Cardiac muscle cell (in vitro differentiated cells and primary cell): ENCODE results near the gene NRIP2. TPM values are rescaled to one million over a fixed set of nuclear protein-coding genes. Genes with fewer than 3 reads are reported as not detected.
"Not testable (repeated sequence)": the region's sequence is repeated elsewhere in the genome, so short reads cannot be mapped to it uniquely, and the experiment has no call there.

Experiments used
- DNase-seq, 2 donors: peaks; one replicate each; pipeline versions ENCODE4 v3.0.0 to v3.0.0-alpha.2; 2010 to 2017; ENCODE audit warnings: low read depth in 1 of 2, low spot score in 1 of 2
- H3K27ac ChIP-seq: fragments of 200-600 bp; sonication (generic); 2 replicates; pipeline ENCODE4 v1.5.1; 2016
- H3K27me3 ChIP-seq: fragments of 200-600 bp; sonication (generic); 2 replicates; pipeline ENCODE4 v1.6.0; 2016; ENCODE audit warnings: control low read depth
- H3K36me3 ChIP-seq: fragments of 200-600 bp; sonication (generic); 2 replicates; pipeline ENCODE4 v1.5.1; 2016; ENCODE audit warnings: control low read depth
- H3K4me1 ChIP-seq: fragments of 200-600 bp; sonication (generic); 2 replicates; pipeline ENCODE4 v1.8.1; 2017; ENCODE audit warnings: low read depth, mild to moderate bottlenecking, mixed run types
- H3K4me3 ChIP-seq: fragments of 200-600 bp; sonication (generic); 2 replicates; pipeline ENCODE4 v1.5.1; 2016; ENCODE audit warnings: mild to moderate bottlenecking
- H3K9me3 ChIP-seq: fragments of 200-600 bp; sonication (generic); 2 replicates; pipeline ENCODE4 v1.5.1; 2017; ENCODE audit warnings: low read depth, mild to moderate bottlenecking, control low read depth
- polyA plus RNA-seq: library from polyadenylated mRNA; unstranded; fragments of >200 nt; fragmentation: Nextera tagmentation; extraction: Ambion mirVana; gene quantifications from 2 replicates; pipeline ENCODE4 v1.2.1, GENCODE V29; 2016
- total RNA-seq: library from RNA; depleted of rRNA; stranded (reverse); fragments of >200 nt; gene quantifications from 2 replicates; pipeline ENCODE4 v1.2.3, GENCODE V29; 2016
- TF ChIP-seq, protein P1 (sequence below): IDR thresholded peaks from 2 replicates; pipeline ENCODE4 v1.5.1; 2012; ENCODE audit warnings: low read depth, mild to moderate bottlenecking, low read length

NRIP2 gene
- total and polyA plus RNA-seq, 2 experiments from 2014 or later, result 1.4 TPM; not detected in 1

GRCh38 chr12:2876431-2877046 lies 41.7 kb upstream of the NRIP2 start:
- H3K9me3 ChIP-seq, result no peaks in the 10 kb centered on the region
- DNase-seq, result peak in 1 of 2 donors; percentile 18
- H3K27ac ChIP-seq, result peak overlapping the region; percentile 49
- no peaks in the 10 kb centered on the region for H3K36me3 ChIP-seq
- H3K4me3 ChIP-seq, result peak overlapping the region; percentile 54
- peaks cover 8% of the 10 kb centered on the region for H3K4me1 ChIP-seq
- TF ChIP-seq, protein P1, sequence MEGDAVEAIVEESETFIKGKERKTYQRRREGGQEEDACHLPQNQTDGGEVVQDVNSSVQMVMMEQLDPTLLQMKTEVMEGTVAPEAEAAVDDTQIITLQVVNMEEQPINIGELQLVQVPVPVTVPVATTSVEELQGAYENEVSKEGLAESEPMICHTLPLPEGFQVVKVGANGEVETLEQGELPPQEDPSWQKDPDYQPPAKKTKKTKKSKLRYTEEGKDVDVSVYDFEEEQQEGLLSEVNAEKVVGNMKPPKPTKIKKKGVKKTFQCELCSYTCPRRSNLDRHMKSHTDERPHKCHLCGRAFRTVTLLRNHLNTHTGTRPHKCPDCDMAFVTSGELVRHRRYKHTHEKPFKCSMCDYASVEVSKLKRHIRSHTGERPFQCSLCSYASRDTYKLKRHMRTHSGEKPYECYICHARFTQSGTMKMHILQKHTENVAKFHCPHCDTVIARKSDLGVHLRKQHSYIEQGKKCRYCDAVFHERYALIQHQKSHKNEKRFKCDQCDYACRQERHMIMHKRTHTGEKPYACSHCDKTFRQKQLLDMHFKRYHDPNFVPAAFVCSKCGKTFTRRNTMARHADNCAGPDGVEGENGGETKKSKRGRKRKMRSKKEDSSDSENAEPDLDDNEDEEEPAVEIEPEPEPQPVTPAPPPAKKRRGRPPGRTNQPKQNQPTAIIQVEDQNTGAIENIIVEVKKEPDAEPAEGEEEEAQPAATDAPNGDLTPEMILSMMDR, result no peak
- H3K27me3 ChIP-seq, result no peaks in the 10 kb centered on the region

DNA sequence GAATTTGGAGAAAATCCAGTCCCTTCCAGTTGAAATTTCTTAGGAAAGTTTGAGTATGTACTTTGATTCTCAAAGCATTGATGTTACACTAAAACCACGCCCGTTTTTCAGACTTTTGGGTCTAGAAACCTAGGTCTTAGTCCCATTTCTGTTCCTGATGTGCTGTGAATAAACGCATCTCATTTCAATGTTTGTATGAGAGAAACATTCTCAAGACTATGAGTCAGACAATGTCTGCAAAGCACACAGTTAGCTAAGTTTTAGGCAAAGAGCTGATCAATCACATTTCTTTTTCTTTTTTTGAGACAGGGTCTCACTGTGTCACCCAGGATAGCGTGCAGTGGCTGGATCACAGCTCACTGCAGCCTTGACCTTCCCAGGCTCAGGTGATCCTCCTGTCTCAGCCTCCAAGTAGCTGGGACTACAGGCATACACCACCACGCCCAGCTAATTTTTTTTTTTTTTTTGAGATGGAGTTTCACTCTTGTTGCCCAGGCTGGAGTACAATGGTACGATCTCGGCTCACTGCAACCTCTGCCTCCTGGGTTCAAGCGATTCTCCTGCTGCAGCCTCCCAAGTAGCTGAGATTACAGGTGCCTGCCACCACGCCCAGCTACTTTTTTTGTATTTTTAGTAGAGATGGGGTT lies 34.3 kb upstream of the NRIP2 start:
- not testable (repeated sequence) for H3K36me3 ChIP-seq, H3K4me3 ChIP-seq, H3K4me1 ChIP-seq, H3K27me3 ChIP-seq, H3K9me3 ChIP-seq, DNase-seq, H3K27ac ChIP-seq

DNA sequence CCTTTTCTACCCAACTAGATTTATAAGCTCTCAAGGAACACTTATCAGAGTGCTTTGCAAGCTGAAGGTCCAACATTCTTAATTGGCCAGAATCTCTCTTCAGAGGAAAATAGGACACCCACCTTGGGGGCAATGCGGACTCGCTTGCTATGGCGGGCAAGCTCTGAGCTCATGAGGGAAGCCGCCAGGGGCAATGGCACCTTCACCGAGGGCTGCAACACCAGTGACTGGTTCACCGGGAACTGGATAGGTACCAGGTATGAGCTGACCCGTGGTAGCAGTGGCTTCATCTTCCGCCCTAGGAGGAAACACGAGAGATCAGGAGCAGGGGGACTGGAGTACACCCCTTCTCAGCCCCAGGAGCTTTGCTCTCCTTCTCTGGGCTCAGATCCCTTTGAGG lies 29.4 kb upstream of the NRIP2 start:
- Histone ChIP-seq H3K36me3 (no peaks in the 10 kb centered on the region), H3K27ac (no peak overlapping the region), H3K4me1 (no peaks in the 10 kb centered on the region), H3K27me3 (no peaks in the 10 kb centered on the region), H3K9me3 (no peaks in the 10 kb centered on the region), H3K4me3 (no peak overlapping the region)
- TF ChIP-seq, protein P1, result no peak
- no peak for DNase-seq

GRCh38 chr12:2863402-2863801 lies 28.6 kb upstream of the NRIP2 start:
- not testable (repeated sequence) for H3K36me3 ChIP-seq

GRCh38 chr12:2862876-2863275 lies 28.0 kb upstream of the NRIP2 start:
- TF ChIP-seq, protein P1, result no peak
- no peaks in the 10 kb centered on the region for H3K4me1 ChIP-seq
- no peak for DNase-seq
- no peaks in the 10 kb centered on the region for H3K27me3 ChIP-seq
- no peak overlapping the region for H3K27ac ChIP-seq
- H3K36me3 ChIP-seq, result no peaks in the 10 kb centered on the region
- no peak overlapping the region for H3K4me3 ChIP-seq
- H3K9me3 ChIP-seq, result no peaks in the 10 kb centered on the region

More at GRCh38 chr12:2863402-2863801, 28.6 kb upstream of the NRIP2 start:
- not testable (repeated sequence) for H3K4me3 ChIP-seq, H3K9me3 ChIP-seq, H3K4me1 ChIP-seq, H3K27ac ChIP-seq, DNase-seq, H3K27me3 ChIP-seq

GRCh38 chr12:2860170-2860569 lies 25.3 kb upstream of the NRIP2 start:
- no peaks in the 10 kb centered on the region for H3K36me3 ChIP-seq
- H3K4me1 ChIP-seq, result no peaks in the 10 kb centered on the region
- no peaks in the 10 kb centered on the region for H3K27me3 ChIP-seq
- H3K27ac ChIP-seq, result no peak overlapping the region
- no peak overlapping the region for H3K4me3 ChIP-seq
- TF ChIP-seq, protein P1, result no peak
- no peak for DNase-seq
- no peaks in the 10 kb centered on the region for H3K9me3 ChIP-seq
